HG03139 (cell line): ENCODE data around the gene MAPT.

Source experiments
- ATAC-seq: cut with Tn5 transposase; IDR thresholded peaks from one replicate; pipeline ENCODE4 v1.9.1; 2021; ENCODE audit not compliant: unreplicated experiment

MAPT gene

DNA sequence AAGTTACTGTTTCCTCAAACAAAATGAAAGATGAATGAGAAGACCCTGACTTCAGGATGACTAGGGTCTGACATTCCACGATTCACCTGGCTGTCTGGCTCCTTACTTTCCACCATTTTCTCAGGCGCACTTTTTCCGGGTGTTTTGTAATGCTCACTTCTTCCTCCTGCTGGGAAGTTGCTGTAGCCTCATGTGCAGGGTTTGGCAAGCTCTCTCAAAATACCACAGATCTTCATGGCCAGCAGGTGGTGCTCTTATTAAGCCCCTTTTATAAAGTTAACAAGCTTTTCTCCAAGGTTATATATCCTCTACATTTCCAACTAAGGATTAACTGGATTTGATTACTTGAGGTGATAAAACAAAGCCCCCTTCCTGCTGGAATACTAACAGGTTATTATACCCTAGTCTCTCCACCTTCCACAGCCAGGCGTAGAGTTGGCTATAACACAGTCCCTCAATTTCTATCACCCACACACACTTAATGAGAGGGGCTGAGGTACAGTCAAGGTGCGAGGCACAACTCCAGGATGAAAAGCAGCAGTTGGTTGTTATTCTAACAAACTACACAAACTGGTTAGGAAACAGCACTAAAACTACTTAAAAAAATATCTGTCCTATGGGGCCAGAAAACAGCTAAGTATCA lies 150.1 kb downstream of the MAPT start:
- no peak for ATAC-seq

DNA sequence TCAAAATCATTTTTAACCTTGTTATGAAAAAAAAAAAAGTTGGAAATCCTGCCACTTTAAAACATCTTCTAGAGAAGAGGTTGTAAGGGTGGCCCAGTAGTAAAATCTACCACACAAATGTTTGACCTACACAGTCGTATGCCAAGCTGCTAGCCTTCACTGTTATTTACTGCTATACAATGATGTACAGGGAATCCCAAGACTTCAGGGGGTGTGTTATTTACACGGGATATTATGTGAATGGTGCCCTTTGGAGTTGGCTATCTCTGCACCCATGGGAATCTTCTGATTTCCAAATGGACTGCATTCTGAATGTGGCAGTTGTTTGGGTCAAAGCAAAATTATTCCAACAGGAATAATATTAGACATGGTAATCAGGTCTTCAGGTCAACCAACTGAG lies 150.6 kb downstream of the MAPT start:
- ATAC-seq: no peak

DNA sequence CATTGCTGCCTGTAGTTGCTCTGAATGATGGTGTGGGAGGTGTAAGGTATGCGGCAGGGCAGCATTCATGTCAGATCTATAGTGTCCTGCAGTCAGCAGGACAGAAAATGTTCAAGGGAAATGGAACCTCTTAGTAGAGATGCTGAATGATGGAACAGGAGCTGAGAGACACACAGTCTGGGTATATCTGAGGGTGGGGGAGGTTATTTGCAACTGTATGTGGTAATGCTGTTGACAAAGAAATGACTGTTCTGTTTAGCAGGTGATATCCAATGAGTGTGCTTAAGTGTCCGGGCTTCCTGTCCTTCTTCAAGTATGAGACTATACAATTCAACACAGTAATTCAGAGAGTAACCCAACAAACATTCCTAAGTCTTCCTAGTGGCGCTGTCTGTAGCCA lies 151.3 kb downstream of the MAPT start:
- no peak for ATAC-seq

DNA sequence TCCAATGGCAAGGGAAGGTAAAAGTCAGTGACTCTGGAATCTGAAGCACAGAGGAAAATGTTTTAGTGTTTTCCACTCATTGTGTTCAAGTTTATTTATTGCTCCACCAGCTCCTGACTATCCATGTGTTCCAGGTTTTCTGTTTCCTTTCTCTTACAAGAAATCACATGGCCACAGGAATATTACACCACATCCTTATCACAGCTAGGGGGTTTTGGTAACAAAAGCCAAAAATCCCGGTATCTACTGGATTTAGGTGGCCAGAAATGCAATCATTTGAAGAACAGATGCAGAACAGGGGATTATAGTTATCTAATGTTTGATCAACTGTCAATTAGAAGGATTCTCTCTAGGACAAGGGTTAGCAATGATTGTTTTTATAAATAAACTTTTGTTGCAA lies 152.6 kb downstream of the MAPT start:
- no peak for ATAC-seq

DNA sequence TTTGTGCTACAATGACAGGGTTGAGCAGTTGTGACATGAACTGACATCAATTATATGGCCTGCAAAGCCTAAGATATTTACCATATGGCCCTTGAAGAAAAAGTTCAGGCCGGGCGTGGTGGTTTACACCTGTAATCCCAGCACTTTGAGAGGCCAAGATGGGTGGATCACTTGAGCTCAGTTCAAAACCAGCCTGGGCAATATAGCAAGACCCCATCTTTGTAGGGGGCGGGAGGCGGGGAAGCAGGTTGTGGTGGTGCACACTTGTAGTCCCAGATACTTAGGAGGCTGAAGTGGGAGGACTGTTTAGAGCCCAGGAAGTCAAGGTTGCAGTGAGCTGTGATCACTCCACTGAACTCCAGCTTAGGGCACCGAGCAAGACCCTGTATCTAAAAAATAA lies 153.0 kb downstream of the MAPT start:
- ATAC-seq: no peak

DNA sequence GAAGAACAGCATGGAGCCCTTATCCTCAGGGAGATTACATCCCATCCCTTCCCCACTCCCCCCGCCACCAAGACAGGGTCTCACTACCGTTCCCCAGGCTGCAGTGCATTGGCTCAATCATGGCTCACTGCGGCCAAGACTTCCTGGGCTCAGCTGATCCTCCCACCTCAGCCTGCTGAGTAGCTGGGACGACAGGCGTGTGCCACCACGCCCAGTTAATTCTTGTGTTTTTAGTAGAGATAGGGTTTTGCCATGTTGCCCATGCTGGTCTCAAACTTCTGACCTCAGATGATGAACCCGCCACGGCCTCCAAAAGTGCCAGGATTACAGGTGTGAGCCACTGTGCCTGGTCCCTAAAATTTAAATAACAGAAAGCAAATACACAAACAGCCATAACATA lies 153.5 kb downstream of the MAPT start:
- ATAC-seq: no peak

DNA sequence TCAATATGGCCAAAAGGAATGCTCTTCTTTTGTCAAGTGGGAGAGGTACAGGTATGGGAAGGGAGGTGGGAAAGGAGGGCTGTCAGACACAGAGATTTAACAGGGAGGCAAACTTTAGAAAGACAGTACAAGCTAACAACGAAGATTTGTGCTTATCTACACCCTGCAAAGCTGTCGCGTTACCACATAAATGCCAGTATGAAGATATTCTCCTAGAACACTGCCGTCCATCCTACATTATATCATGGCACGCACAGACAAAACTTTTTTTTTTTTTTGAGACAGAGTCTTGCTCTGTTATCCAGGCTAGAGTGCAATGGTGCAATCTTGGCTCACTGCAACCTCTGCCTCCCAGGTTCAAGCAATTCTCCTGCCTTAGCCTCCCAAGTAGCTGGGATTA lies 155.3 kb downstream of the MAPT start:
- no peak for ATAC-seq

DNA sequence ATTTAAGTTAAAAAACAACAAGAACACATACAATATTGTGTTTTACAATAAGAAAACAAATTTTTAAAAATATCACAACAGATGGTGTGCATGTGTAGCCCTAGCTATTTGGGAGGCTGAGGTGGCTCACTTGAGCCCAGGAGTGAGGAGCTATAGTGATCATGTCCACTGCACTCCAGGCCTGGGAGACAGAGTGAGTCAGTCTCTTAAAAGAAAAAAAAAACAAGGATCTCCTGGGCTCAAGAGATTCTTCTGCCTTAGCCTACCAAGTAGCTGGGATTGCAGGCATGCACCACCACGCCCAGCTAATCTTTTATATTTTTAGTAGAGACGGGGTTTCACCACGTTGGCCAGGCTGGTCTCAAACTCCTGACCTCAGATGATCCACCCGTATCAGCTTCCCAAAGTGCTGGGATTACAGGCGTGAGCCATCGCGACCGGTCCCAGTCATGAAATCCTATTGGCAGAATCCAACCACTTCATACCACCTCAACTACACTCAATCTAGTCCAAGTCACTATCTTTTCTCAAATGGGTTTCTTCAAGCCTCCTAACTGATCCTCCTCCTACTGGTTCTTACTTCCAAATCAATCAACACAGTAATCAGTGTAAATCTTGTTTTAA lies 159.7 kb downstream of the MAPT start:
- ATAC-seq: no peak

DNA sequence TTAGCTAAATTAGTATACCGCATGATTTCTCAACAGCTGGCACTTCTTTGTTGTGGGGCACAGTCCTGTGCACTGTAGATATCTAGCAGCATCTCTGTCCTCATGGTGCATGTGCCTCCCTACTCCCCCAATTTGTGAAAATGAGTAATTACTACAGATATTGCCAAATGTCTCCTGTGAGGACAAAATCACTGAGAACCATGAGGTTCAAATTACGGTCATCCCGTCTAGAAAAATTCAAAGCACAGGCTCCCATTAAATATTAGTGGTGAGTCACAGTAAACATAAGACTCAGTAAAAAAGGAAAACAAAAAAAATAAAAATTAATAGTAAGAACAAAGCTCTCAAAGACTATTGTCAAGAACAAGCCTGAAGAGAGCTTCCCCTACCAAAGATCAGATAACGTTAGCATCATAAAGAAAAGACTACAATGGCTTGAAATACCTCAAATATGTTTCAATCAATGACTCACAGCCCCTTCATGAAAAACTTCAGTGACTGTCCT lies 162.5 kb downstream of the MAPT start:
- no peak for ATAC-seq

DNA sequence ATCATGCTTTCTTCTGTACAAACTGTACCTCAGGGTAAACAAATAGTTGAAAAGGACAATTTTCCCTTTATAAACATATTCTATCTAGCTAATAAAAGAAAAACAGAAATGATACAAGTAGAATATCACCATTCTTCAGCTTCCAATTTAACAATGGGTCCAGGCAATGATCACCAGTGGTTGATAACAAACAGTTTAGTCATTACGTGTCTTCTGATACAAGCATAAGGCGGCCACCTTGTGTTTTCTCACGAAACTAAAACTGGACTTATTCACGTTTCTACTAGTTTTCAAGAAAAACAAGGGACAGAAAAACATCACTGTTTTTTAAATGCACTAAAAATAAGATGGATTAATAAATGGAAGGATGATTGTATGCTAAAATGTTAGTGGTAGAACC lies 163.0 kb downstream of the MAPT start:
- no peak for ATAC-seq

DNA sequence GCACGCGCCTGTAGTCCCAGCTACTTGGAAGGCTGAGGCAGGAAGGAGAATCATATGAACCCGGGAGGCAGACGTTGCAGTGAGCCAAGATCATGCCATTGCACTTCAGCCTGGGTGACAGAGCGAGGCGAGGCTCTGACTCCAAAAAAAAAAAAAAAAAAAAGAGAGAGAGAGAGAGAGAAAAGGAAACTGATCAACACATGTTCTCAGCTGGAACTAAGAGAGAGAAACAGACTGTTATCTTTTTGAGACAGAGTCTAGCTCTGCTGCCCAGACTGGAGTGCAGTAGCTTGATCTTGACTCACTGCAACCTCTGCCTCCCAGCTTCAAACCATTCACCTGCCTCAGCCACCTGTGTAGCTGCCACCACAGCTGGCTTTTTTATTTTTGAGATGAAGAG lies 165.1 kb downstream of the MAPT start:
- ATAC-seq: no peak

DNA sequence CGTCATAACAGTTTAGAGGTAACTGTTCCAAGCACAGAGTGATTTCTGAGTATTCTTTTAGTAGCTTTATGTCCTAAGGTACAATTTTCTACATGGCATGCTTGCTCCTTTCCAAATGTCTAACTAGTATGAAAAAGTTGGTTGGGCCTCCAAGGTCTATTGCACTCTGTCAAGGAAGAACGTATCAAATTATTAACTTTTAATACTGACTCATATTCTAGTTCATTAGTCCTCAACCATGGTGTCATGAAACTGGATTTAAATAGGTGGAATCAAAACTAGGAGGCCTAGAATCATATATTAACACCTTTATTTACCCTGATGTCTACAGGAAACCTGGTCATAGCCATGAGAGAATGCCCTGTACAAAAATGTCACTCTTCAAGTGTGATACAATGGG lies 166.1 kb downstream of the MAPT start:
- no peak for ATAC-seq

DNA sequence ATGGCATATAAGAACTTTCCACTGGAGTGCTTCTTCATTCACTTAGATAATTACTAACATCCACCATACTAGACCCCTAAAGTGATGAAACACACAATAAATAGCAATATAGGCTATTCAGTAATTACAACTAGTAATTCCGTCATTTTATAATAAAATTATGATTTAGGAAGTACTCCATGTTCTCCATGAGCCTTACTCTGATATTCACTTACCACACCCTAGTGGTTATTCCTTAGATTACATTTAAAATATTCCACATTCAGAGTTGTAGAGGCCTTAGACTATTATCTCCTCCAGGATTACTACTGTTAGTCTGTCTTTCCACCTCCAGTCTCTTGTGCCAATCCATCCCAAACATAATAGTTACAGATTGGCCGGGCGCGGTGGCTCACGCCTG lies 167.1 kb downstream of the MAPT start:
- ATAC-seq: no peak

DNA sequence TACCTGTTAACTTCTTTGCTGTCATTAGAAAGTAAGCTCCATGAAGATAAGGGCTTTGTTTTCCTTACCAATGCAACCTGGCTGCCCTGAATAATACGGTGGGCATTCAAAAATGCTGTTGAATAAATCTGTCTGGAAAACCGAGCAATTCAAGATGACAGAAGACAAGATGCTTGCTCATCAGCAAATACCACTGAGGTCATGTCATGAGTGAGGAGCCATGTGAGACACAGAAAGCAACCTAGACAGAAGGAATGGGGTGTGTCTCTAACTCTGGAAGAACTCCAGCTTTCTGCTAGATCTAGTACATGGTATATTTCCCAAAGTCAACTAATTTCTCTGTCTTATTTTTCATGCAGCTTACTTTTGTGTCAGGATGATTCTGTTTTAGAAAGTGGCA lies 168.9 kb downstream of the MAPT start:
- no peak for ATAC-seq

DNA sequence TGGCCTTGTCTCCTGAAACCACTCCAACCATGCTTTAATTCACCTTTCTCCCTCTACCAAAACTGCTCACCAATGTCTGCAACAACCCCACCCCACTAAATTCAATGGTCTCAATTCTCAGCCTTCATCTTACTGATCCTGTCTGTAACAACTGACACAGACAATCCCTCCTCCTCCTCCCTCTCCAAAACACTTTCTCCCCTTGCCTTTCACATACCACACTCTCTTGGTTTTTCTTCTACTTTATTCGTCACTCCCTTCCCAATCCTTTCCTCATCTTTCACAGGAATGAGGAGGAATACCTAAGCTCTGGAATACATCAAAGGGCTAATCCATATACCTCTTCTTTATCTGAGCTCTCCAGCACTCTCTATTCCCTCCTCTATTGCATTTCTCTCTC lies 170.1 kb downstream of the MAPT start:
- no peak for ATAC-seq

DNA sequence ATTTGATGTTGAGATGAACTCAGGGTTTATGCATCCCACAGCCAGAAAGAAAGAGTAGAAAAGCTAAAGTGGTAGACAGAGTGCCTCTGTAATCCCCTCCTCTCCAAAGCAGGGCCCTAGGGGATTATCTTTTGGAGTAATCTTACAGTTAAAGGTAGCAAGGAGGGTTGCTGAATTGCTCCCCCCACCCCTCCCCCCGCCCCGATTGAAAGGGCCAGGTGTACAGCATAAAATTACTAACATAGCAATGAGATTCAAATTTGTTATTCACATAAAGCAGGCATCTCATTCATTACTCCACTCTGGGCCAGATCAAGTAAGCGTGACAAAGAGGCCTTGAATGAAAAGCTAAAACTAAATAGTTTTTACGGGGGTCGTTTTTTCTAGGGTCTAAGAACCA lies 177.4 kb downstream of the MAPT start:
- no peak for ATAC-seq

DNA sequence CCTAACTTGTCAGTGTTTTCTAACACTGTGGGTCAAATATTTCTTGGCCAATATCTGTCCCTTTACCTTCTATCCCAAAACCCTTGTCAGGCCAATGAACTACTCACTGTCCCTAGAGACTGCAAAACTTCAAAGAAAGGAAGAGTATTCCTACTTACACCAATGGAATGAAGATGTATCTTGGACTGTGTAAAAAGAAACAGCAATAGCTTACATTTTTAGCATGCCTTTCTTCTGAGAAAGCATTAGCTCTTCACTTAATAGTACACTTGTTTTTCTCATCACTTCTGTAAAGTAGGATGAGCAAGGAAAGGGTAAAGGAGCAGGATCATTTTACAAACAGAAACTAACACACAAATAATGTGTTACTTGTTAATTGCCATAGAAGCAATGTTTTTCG lies 178.6 kb downstream of the MAPT start:
- ATAC-seq: no peak

DNA sequence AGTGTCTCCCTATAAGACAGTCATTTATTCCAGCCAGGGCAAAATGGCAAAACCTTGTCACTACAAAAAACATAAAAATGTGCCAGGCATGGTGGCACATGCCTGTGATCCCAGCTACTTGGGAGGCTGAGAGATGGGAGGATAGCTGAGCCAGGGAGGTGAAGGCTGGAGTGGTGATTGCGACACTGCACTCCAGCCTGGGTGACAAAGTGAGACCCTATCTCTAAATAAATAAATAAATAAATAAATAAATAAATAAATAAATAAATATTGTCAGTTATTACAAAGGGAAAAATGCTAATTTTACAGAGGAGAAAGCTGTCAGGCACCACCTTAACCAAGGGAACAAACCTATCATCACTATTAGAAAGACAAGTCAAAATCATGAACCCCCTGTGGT lies 180.2 kb downstream of the MAPT start:
- no peak for ATAC-seq
